ENCODE results near the gene TFEB. TPM values are rescaled to one million over a fixed set of nuclear protein-coding genes. Genes with fewer than 3 reads are reported as not detected.
"Not testable (repeated sequence)": the region's sequence is repeated elsewhere in the genome, so short reads cannot be mapped to it uniquely, and the experiment has no call there.

The TFEB gene
- total RNA-seq, 1 donor from 2014 or later = 14.9 TPM

DNA sequence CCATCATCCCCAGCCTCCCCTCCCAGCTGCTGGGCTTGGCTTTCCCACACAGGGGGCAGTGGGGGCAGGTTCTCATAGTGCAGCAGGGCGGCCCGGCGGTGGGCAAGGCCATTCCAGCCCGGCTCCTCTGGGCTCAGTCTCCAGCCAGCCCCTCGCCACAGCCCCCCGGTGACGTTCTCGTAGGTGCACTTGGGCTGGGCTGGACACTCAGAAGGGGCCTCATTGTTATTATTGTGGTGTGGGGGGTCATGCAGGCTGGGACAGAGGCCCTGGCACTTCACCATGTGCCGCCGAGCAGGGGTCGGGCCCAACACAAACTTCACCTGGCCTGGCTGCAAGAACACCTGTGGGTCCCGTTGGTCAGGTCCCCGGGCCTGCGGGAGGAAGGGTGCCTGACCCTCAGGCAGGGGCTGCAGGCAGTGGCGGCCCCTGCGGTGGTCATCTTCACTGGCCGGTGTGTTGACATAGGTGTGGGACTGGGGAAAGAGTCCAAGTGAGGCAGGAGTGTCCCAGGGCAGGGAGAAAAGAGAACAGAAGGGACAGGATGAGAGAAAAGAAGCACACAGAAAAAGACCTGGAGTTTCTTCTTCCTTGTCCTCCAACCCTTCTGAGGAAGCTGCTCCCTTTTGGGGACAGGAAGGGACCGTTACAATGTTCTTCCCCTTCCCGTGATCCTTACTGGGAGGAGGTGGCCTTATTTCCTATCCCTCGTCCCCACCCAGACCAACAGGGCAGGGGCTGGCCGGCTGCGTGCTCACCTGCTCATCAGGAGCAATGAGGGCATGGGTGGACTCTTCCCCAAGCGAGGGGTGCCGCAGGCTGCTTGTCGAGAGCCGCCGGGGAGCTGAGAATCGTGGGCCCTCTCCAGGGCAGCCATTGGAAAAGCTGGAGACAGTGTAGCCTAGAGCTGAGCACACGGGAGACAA lies 35.9 kb upstream of the TFEB start:
- peaks cover 13% of the 10 kb centered on the region for H3K36me3 Mint-ChIP-seq (ENCODE audit: low read depth)
- no peak overlapping the region for H3K4me3 Mint-ChIP-seq
- H3K27me3 Mint-ChIP-seq = no peaks in the 10 kb centered on the region
- intact Hi-C loops (cut with micrococcal nuclease) = no loop called here
- H3K4me1 Mint-ChIP-seq = peaks cover 10% of the 10 kb centered on the region
- no peaks in the 10 kb centered on the region for H3K9me3 Mint-ChIP-seq
- no peak for DNase-seq
- no peak overlapping the region for H3K27ac Mint-ChIP-seq

DNA sequence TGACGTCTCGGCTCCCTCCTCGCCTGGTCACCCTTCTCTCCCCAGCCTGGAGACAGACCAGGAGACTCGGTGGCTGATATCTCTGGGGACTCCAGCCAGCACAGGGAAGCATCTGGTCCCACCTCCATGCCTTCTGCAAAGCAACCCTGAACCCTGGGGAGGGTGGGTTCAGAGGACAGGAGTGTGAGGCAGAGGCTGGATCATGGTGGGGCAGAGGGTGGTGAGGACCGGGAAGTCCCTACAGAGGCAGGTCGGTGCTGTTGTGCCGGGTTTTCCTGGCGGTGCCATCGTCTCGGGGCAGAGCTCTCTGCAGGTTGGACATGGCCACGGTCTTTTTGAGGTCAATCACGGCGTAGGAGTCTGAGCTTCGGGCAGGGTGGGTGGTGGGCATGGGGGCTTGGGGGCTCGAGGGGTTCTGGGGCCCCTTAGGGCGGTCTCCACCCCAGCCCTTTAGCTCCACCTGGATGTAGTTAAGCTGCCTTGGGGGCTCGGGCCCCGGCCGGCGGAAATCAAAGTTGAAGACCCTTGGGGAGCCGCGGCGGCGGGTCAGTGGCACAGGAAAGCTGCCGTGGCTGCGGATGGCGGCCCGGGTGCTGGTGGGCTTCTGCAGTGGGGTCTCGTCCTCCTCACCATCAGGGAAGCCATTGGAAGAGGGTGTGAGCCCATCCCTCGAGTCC lies 35.1 kb upstream of the TFEB start:
- no peak for DNase-seq
- Mint-ChIP-seq H3K4me1 (peaks cover 10% of the 10 kb centered on the region), H3K4me3 (no peak overlapping the region), H3K36me3 (ENCODE audit: low read depth) (peaks cover 12% of the 10 kb centered on the region), H3K27ac (no peak overlapping the region), H3K9me3 (no peaks in the 10 kb centered on the region), H3K27me3 (no peaks in the 10 kb centered on the region)
- intact Hi-C loops (cut with micrococcal nuclease) = no loop called here

DNA sequence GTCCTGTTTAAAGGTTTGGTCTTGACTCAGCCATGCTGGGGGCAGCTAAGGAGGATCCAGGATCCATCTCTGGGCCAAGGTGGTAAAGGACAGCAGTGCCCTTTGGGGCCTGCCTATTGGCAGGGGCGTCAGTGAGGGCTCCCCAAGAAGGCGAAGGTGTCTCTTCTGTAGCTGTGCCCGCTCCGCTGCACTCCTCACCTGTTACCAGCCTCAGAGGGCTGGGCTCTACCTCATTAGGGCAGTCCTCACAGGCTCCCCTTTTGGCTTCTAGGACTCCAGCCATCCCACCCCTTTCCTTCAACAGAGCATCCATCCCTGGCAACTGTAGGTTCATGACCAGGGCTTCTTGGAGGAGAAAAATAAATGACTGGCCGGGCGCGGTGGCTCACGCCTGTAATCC lies 34.0 kb upstream of the TFEB start:
- H3K36me3 Mint-ChIP-seq (ENCODE audit: low read depth) = peaks cover 10% of the 10 kb centered on the region
- no peak for DNase-seq
- peaks cover 1% of the 10 kb centered on the region for H3K27me3 Mint-ChIP-seq
- no peak overlapping the region for H3K27ac Mint-ChIP-seq
- no peak overlapping the region for H3K4me3 Mint-ChIP-seq
- intact Hi-C loops (cut with micrococcal nuclease) = no loop called here
- no peaks in the 10 kb centered on the region for H3K9me3 Mint-ChIP-seq
- peaks cover 10% of the 10 kb centered on the region for H3K4me1 Mint-ChIP-seq

DNA sequence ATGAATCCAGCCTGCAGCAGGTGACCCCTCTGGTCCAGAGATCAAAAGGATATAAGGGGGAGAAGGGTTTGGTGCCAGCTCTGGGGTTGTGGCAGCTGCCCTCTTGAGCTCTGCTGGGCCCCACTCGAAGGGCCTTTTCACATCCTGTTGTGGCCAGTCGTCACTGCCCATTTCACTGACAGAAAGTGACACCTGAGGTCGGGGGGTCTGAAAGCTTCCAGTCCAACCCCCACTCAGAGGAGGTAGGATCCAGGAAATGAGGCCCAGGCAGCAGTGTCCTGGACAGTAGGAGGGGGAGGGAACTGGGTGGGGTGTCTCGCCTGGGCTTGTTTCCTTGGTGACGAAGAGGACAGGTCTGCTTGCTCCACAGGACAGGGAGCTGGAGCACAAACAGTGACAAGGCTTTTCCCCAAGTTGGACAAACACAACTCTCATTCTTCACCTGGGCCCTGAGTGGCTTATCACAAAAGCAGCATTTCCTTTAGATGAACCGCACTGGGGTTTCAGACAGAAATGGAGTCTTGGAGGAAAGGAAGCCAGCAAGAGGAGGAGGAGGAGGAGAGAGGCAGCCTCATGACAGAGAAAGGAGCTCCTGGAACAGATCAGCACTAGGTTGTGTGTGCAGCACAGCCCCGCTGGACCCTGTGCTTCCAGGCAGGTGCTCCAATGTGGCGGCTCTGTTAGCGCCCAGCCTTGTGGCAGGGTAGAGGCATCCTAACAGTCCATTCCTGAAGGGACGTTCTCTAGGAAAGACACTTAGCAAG lies 33.3 kb upstream of the TFEB start:
- Mint-ChIP-seq H3K27me3 (peaks cover 1% of the 10 kb centered on the region), H3K4me1 (peaks cover 10% of the 10 kb centered on the region), H3K9me3 (no peaks in the 10 kb centered on the region), H3K27ac (peak overlapping the region; percentile 39), H3K4me3 (no peak overlapping the region), H3K36me3 (ENCODE audit: low read depth) (peaks cover 6% of the 10 kb centered on the region)
- no peak for DNase-seq
- intact Hi-C loops (cut with micrococcal nuclease) = no loop called here

DNA sequence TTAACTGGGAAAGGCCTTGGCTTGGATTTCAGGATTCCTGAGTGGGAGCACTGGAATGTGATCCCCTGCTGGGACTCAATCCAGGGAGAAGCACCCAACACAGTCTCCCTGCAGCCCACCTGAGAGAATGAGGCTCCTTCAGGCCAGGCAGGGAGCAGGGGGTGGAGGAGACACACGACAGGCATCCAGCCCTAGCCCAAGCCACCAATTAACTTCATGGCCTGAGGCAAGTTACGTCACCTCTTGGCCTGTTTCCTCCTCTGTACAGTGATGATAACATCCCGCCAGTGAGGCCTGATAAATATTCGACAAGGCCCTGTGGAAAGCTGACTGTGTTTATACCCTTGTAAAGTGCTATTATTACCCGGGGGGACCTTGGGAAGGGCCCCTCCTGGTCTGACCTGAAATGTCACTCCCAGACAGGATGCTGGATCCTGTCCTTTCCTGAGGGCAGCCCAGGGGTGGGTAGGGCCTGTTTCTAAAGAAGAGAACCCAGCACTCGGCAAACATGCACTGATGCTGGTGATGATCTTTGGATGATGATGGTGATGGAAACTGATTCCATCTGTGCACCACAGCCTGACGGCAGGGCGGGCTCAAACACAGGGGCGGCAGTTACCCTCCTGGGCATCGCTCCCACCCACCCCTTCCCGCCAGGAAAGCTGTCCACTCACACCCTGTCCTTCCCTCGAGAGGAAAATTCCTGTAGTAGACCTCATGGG lies 31.9 kb upstream of the TFEB start:
- Mint-ChIP-seq H3K27ac (no peak overlapping the region), H3K4me1 (peaks cover 10% of the 10 kb centered on the region), H3K27me3 (peaks cover 1% of the 10 kb centered on the region), H3K36me3 (ENCODE audit: low read depth) (peaks cover 3% of the 10 kb centered on the region), H3K4me3 (no peak overlapping the region), H3K9me3 (no peaks in the 10 kb centered on the region)
- intact Hi-C loops (cut with micrococcal nuclease) = no loop called here
- no peak for DNase-seq

DNA sequence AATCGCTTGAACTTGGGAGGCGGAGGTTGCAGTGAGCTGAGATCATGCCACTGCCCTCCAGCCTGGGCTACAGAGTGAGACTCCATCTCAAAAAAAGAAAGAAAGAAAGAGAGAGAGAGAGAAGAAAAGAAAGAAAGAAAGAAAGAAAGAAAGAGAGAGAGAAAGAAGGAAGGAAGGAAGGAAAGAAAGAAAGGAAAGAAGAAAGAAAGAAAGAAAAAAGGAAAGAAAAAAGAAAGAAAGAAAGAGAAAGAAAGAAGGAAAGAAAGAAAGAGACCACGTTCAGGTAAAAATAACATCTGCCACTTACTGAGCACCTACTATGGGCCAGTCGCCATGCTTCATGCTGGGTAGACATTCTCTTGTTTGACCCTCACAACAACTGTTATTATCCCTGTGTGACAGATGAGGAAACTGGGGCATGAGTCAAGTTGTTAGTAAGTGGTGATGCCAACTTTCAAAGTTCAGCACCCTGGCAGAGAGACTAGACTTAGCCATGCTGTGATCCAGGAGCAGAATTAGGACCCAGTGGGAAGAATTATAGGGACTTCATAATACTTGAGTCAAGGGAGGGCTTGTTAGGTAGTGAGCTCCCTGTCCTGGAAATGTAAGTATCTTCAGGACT lies 30.7 kb upstream of the TFEB start:
- intact Hi-C loops (cut with micrococcal nuclease); H3K9me3 Mint-ChIP-seq; H3K36me3 Mint-ChIP-seq (ENCODE audit: low read depth); H3K27me3 Mint-ChIP-seq; H3K27ac Mint-ChIP-seq; H3K4me3 Mint-ChIP-seq; DNase-seq: not testable (repeated sequence)
- H3K4me1 Mint-ChIP-seq = peaks cover 10% of the 10 kb centered on the region

DNA sequence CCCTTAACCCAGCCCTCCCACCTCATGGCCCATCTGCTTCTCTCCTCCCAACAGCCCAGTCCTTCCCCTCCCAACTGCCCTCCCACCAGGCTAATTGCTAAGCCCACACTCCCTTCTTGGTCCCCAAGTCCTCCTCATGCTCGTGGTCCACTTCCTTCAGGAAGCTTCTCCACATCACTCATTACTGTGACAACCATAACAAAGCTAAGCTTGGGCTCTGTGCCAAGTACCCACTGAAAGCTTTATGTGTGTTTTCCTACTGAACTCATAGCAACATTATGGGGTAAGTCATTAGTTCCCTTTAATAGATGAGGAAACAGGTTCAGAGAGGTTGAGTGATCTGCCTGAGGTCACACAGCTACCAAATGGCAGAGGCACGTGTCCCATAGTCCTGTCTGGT lies 28.1 kb upstream of the TFEB start:
- peaks cover 3% of the 10 kb centered on the region for H3K4me1 Mint-ChIP-seq
- H3K9me3 Mint-ChIP-seq = no peaks in the 10 kb centered on the region
- H3K36me3 Mint-ChIP-seq (ENCODE audit: low read depth) = no peaks in the 10 kb centered on the region
- H3K27ac Mint-ChIP-seq = no peak overlapping the region
- DNase-seq = no peak
- intact Hi-C loops (cut with micrococcal nuclease) = no loop called here
- H3K27me3 Mint-ChIP-seq = peaks cover 5% of the 10 kb centered on the region
- H3K4me3 Mint-ChIP-seq = no peak overlapping the region

DNA sequence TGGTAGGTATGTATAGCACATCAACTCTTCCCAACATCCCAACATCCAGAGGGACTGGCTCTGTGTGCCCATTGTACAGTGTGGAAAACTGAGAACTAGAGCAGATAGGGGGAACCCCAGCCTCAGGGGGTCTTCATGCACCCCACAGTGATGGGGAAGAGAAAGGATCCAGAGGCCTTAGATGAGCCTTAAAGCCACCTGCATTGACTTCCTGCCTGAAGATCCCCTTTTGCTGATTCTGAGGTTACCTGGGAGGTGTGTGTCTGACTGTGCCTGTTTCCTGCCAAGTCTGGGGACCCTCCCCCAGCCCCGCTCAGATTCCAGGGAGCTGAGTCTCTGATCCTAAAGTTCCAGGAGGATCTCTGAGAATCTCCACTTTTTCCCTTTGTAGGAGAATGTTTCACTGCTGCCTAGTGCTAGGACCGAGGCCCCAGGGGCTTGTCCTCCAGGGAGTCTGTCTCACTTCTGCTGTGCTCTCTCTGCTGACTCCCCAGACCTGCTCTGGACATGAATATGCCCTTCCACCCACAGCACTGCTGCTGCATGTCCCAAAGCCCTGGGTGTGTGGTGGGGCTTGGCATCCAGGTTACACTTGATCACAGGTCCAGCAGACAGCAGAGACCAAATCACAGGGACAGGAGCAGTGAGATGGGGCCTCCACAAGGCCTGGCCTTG lies 24.6 kb upstream of the TFEB start:
- Mint-ChIP-seq H3K27ac (no peak overlapping the region), H3K27me3 (peaks cover 3% of the 10 kb centered on the region), H3K36me3 (ENCODE audit: low read depth) (no peaks in the 10 kb centered on the region), H3K9me3 (no peaks in the 10 kb centered on the region), H3K4me3 (no peak overlapping the region), H3K4me1 (no peaks in the 10 kb centered on the region)
- intact Hi-C loops (cut with micrococcal nuclease) = no loop called here
- no peak for DNase-seq

DNA sequence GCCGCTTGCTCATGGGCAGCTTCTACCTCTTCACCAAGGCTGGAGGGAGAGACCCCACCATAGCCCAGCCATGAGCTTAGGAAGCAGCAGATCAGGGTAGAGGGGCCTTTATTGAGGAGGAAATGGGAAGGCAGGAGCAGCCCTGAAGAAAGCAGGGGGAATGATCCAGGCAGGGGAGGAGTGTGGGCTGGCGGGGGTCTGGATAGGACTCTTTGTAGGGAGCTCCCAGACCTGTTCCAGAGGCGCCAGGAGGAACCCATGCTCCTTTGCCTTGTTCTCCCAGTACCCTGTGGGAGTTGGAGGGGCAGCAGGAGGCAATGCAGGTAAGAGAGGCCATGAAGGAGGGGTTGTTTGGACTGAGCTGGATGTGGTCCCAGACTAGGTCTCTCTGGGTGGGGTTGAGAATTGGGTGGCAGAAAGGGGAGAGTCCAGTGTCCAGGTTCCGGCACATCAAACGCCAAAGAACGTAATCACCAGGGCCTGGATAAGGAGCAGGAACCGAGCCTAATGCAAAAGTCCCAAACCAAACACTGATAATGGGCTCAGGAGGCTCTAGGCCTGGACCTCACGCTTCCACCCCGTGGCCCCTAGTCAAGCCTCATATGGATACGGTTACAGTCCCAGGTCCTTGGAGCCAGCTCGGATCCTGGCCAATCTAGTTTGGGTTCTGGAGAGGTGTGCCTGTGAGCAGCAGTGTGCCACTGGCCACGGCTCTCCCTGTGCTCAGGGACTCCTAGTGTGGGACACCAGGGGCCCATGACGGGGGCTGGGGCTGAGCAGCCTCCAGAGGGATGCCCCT lies 23.9 kb upstream of the TFEB start:
- no peaks in the 10 kb centered on the region for H3K36me3 Mint-ChIP-seq (ENCODE audit: low read depth)
- H3K27ac Mint-ChIP-seq = no peak overlapping the region
- H3K4me1 Mint-ChIP-seq = no peaks in the 10 kb centered on the region
- no peaks in the 10 kb centered on the region for H3K9me3 Mint-ChIP-seq
- peaks cover 7% of the 10 kb centered on the region for H3K27me3 Mint-ChIP-seq
- DNase-seq = no peak
- H3K4me3 Mint-ChIP-seq = no peak overlapping the region
- intact Hi-C loops (cut with micrococcal nuclease) = no loop called here

DNA sequence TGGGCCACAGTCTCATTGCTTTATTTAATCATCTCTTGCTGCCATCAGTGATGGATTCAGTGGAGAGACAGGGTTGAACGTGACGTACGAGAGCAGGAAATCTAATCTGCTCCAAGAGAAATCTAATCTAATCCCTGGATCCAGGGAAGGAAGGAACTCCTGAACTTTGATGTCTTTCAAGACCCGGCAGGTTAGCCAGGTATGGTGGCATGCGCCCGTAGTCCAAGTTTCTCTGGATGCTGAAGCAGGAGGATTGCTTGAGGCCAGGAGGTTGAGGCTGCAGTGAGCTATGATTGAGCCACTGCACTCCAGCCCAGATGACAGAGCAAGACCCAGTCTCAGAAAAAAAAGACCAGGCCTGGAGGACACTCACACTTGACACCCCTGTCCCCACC lies 23.2 kb upstream of the TFEB start:
- Mint-ChIP-seq H3K4me1 (no peaks in the 10 kb centered on the region), H3K27ac (no peak overlapping the region), H3K36me3 (ENCODE audit: low read depth) (no peaks in the 10 kb centered on the region), H3K9me3 (no peaks in the 10 kb centered on the region), H3K4me3 (no peak overlapping the region), H3K27me3 (peaks cover 11% of the 10 kb centered on the region)
- no peak for DNase-seq
- intact Hi-C loops (cut with micrococcal nuclease) = no loop called here

DNA sequence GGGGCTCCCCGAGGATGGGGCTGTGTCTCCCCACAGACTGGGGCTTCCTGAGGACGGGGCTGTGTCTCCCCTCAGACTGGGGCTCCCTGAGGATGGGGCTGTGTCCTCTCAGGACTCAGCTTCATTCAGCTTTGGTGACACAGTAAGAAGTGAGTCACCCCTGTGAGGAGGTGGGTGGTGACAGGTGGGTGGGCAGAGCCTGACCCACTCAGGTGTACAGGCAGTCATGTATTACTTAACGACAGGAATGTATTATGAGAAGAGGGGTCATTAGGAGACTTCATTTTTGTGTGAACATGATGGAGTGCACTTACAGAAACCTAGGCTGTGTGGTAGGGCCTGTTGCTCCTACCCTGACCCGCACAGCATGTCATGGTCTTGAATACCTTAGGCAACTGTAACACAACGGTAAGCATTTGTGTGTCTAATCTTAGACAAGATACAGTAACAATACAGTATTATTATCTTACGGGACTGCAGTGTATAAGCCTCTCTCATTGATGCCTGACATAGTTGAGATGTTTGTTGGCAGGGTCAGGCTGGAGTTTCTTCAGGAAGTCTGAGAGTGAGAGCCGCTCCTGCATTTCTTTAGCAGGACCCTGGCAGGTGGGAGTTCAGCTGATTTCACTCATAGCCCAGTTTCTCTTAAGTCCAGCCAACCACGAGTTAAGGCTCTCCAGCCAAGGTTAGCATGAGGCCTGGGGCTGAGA lies 22.7 kb upstream of the TFEB start:
- DNase-seq = no peak
- Mint-ChIP-seq H3K27me3 (peaks cover 17% of the 10 kb centered on the region), H3K9me3 (no peaks in the 10 kb centered on the region), H3K4me3 (no peak overlapping the region), H3K36me3 (ENCODE audit: low read depth) (no peaks in the 10 kb centered on the region), H3K4me1 (no peaks in the 10 kb centered on the region), H3K27ac (no peak overlapping the region)
- intact Hi-C loops (cut with micrococcal nuclease) = no loop called here

DNA sequence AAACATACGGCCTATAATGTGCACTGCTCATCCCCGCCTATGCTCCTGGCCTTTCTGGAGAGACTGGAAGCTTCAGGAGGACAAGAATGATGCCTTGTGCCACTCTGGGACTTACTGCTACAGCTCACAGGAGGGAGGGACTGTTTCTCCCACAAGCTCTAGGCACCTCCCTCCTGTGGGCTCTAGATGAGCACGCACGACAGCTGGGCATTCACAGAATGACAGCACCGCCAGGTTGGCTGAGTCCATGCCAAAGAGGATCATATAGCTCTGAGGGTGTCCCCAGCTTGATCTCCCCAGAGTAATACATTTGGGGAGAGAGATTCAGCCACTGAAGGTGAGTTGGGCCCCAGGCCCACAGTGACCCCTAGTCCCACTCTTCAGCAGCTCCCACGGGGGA lies 21.9 kb upstream of the TFEB start:
- H3K4me3 Mint-ChIP-seq = no peak overlapping the region
- H3K27ac Mint-ChIP-seq = no peak overlapping the region

More for the DNA sequence above, 21.9 kb upstream of the TFEB start:
- Mint-ChIP-seq H3K27me3 (peaks cover 18% of the 10 kb centered on the region), H3K9me3 (no peaks in the 10 kb centered on the region), H3K4me1 (no peaks in the 10 kb centered on the region), H3K36me3 (ENCODE audit: low read depth) (no peaks in the 10 kb centered on the region)
- intact Hi-C loops (cut with micrococcal nuclease) = no loop called here
- no peak for DNase-seq
